ENCODE data around the gene NPC1L1. TPM values are rescaled to one million over a fixed set of nuclear protein-coding genes. Genes with fewer than 3 reads are reported as not detected.

The NPC1L1 gene
- total and polyA plus RNA-seq, 10 of the 15 experiments (the other 5 are each of a cell fraction or from before 2014, with no cell fraction given) = 0.01 to 0.90 TPM; not detected in 8

DNA sequence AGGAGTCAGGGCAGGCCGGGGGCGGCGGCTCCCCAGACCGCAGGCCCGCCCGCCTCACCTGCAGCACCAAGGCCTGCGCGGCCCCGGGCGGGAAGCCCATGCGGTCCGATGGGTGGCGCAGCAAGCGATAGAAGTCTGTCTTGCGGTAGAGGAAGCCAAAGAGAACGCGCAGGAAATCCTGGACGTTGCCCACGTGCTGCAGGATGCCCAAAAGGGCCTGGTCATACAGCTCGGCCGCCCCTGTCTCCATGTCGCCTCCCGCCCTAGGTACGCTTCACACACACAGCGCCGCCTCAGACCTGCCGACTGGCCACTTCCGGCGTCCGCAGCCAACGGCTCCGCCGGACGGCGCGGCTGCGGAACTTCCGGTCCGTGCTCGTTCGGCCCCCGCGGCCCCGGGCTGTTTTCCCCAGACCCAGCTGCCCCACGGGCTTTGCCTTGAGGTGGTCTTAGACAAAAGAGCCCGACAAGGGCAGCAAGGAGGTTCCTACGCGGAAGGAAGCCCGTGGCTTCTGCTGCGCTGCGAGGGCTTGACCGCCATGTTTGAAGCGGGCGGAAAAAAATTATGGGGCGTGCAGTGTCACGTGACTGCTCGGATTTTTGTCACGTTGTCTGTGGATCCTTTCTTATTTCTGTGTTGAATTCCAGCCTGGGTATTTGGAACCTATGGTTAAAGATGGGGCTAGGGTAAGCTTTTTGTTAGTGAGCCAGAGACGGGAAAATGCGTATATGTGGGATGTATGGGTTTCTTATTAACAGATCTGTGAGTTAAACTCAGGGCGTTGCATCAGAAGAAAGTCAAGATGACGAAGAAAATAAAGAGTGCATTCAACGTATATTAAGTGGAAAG lies 50.6 kb downstream of the NPC1L1 start, which contains the start of gene NUDCD3 (continued):
- TF ChIP-seq CHD4 (IDR thresholded peaks at IDR 0.05) (no peak), TAF1 (IDR thresholded peaks at IDR 0.05; ENCODE audit: borderline replicate concordance, low read depth, low read length) (peak; percentile 71; the same call in 1 of the 2 replicates), SREBF1 (IDR thresholded peaks at IDR 0.05; ENCODE audit: low read length) (0 out of 2 replicates have a peak, but pooled peaks have one; percentile 45), ZNF207 (IDR thresholded peaks at IDR 0.05; ENCODE audit: borderline replicate concordance) (peak; percentile 90), SREBF2 (IDR thresholded peaks at IDR 0.05; ENCODE audit: low read length) (no peak), CBX3 (IDR thresholded peaks at IDR 0.05; ENCODE audit: borderline replicate concordance, low read depth) (no peak), RCOR1 (conservative IDR thresholded peaks at IDR 0.05; ENCODE audit: low read depth, low read length) (no peak), MEF2B (IDR thresholded peaks at IDR 0.05; ENCODE audit: partially characterized antibody, poor library complexity, severe bottlenecking) (peak; percentile 83), SMARCA5 (IDR thresholded peaks at IDR 0.05) (no peak), SMC3 (IDR thresholded peaks at IDR 0.05; ENCODE audit: borderline replicate concordance, low read length) (no peak), FOXK2 (IDR thresholded peaks at IDR 0.05) (peak; percentile 67), IKZF1 (conservative IDR thresholded peaks at IDR 0.05) (peak; percentile 97), RELA (IDR thresholded peaks at IDR 0.05; ENCODE audit: borderline replicate concordance, partially characterized antibody) (peak; percentile 76), RBBP5 (conservative IDR thresholded peaks at IDR 0.05) (0 out of 2 replicates have a peak, but pooled peaks have one; percentile 75), YBX1 (IDR thresholded peaks at IDR 0.05) (no peak), WRNIP1 (IDR thresholded peaks at IDR 0.05; ENCODE audit: borderline replicate concordance, low read depth, low read length) (no peak; the same call in 1 of the 2 replicates)
- TF ChIP-seq, protein P1, sequence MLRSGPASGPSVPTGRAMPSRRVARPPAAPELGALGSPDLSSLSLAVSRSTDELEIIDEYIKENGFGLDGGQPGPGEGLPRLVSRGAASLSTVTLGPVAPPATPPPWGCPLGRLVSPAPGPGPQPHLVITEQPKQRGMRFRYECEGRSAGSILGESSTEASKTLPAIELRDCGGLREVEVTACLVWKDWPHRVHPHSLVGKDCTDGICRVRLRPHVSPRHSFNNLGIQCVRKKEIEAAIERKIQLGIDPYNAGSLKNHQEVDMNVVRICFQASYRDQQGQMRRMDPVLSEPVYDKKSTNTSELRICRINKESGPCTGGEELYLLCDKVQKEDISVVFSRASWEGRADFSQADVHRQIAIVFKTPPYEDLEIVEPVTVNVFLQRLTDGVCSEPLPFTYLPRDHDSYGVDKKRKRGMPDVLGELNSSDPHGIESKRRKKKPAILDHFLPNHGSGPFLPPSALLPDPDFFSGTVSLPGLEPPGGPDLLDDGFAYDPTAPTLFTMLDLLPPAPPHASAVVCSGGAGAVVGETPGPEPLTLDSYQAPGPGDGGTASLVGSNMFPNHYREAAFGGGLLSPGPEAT (IDR thresholded peaks at IDR 0.05; ENCODE audit: low read depth) = peak; percentile 97
- TF ChIP-seq, protein P2, sequence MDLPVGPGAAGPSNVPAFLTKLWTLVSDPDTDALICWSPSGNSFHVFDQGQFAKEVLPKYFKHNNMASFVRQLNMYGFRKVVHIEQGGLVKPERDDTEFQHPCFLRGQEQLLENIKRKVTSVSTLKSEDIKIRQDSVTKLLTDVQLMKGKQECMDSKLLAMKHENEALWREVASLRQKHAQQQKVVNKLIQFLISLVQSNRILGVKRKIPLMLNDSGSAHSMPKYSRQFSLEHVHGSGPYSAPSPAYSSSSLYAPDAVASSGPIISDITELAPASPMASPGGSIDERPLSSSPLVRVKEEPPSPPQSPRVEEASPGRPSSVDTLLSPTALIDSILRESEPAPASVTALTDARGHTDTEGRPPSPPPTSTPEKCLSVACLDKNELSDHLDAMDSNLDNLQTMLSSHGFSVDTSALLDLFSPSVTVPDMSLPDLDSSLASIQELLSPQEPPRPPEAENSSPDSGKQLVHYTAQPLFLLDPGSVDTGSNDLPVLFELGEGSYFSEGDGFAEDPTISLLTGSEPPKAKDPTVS (IDR thresholded peaks at IDR 0.05; ENCODE audit: low read depth, low read length) = no peak
- TF ChIP-seq, protein P3, sequence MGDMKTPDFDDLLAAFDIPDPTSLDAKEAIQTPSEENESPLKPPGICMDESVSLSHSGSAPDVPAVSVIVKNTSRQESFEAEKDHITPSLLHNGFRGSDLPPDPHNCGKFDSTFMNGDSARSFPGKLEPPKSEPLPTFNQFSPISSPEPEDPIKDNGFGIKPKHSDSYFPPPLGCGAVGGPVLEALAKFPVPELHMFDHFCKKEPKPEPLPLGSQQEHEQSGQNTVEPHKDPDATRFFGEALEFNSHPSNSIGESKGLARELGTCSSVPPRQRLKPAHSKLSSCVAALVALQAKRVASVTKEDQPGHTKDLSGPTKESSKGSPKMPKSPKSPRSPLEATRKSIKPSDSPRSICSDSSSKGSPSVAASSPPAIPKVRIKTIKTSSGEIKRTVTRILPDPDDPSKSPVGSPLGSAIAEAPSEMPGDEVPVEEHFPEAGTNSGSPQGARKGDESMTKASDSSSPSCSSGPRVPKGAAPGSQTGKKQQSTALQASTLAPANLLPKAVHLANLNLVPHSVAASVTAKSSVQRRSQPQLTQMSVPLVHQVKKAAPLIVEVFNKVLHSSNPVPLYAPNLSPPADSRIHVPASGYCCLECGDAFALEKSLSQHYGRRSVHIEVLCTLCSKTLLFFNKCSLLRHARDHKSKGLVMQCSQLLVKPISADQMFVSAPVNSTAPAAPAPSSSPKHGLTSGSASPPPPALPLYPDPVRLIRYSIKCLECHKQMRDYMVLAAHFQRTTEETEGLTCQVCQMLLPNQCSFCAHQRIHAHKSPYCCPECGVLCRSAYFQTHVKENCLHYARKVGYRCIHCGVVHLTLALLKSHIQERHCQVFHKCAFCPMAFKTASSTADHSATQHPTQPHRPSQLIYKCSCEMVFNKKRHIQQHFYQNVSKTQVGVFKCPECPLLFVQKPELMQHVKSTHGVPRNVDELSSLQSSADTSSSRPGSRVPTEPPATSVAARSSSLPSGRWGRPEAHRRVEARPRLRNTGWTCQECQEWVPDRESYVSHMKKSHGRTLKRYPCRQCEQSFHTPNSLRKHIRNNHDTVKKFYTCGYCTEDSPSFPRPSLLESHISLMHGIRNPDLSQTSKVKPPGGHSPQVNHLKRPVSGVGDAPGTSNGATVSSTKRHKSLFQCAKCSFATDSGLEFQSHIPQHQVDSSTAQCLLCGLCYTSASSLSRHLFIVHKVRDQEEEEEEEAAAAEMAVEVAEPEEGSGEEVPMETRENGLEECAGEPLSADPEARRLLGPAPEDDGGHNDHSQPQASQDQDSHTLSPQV (IDR thresholded peaks at IDR 0.05) = no peak; the same call in 1 of the 2 replicates
- TF ChIP-seq, protein P4, sequence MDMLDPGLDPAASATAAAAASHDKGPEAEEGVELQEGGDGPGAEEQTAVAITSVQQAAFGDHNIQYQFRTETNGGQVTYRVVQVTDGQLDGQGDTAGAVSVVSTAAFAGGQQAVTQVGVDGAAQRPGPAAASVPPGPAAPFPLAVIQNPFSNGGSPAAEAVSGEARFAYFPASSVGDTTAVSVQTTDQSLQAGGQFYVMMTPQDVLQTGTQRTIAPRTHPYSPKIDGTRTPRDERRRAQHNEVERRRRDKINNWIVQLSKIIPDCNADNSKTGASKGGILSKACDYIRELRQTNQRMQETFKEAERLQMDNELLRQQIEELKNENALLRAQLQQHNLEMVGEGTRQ (IDR thresholded peaks at IDR 0.05; ENCODE audit: borderline replicate concordance, low read depth, low read length) = peak; percentile 94
- TF ChIP-seq, protein P5, sequence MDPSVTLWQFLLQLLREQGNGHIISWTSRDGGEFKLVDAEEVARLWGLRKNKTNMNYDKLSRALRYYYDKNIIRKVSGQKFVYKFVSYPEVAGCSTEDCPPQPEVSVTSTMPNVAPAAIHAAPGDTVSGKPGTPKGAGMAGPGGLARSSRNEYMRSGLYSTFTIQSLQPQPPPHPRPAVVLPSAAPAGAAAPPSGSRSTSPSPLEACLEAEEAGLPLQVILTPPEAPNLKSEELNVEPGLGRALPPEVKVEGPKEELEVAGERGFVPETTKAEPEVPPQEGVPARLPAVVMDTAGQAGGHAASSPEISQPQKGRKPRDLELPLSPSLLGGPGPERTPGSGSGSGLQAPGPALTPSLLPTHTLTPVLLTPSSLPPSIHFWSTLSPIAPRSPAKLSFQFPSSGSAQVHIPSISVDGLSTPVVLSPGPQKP (IDR thresholded peaks at IDR 0.05; ENCODE audit: low read depth, low read length) = peak; percentile 95
